HepG2 (cell line): Measurements from ENCODE around the gene ATP7B. TPM values are rescaled to one million over a fixed set of nuclear protein-coding genes. Genes with fewer than 3 reads are reported as not detected.

Experiments used
- ATAD3A ChIP-seq: sonication (generic); formaldehyde crosslinking; IDR thresholded peaks from 2 replicates; pipeline ENCODE4 v1.4.0; 2020; ENCODE audit warnings: missing genetic modification reagents
- BCL3 ChIP-seq: sonication (generic); formaldehyde crosslinking; IDR thresholded peaks from 2 replicates; pipeline ENCODE4 v1.5.1; 2020; ENCODE audit warnings: mild to moderate bottlenecking, missing genetic modification reagents, moderate library complexity
- BRCA1 ChIP-seq: sonication (generic); formaldehyde crosslinking; IDR thresholded peaks from 2 replicates; pipeline ENCODE4 v1.4.0; 2020; ENCODE audit warnings: missing genetic modification reagents
- CREB1 ChIP-seq, 2 experiments: fragments of 450-650 bp in 1 of 2; IDR thresholded peaks; 2 replicates each; pipeline ENCODE4 v1.6.1; 2016 to 2017; ENCODE audit warnings: control low read depth in 1 of 2, mild to moderate bottlenecking in 1 of 2, missing compliant biosample characterization in 1 of 2, missing genetic modification characterization in 1 of 2
- EED ChIP-seq: sonication (generic); formaldehyde crosslinking; IDR thresholded peaks from 2 replicates; pipeline ENCODE4 v1.5.0; 2020; ENCODE audit warnings: mild to moderate bottlenecking, missing genetic modification reagents
- FLYWCH1 ChIP-seq: sonication (generic); formaldehyde crosslinking; IDR thresholded peaks from 2 replicates; pipeline ENCODE4 v1.8.1; 2023; ENCODE audit warnings: mild to moderate bottlenecking, missing genetic modification reagents
- KDM4B ChIP-seq: sonication (generic); formaldehyde crosslinking; IDR thresholded peaks from 2 replicates; pipeline ENCODE4 v1.4.0; 2020; ENCODE audit warnings: missing genetic modification reagents
- KLF13 ChIP-seq: sonication (generic); formaldehyde crosslinking; IDR thresholded peaks from 2 replicates; pipeline ENCODE4 v1.4.0; 2020; ENCODE audit warnings: mild to moderate bottlenecking, missing genetic modification reagents
- KLF6 ChIP-seq: IDR thresholded peaks from 2 replicates; pipeline ENCODE4 v1.8.0; 2016; ENCODE audit warnings: missing biosample characterization, missing genetic modification reagents
- PAF1 ChIP-seq: IDR thresholded peaks from 2 replicates; pipeline ENCODE4 v1.6.1; 2016; ENCODE audit warnings: missing genetic modification reagents, missing compliant biosample characterization
- PAWR ChIP-seq: sonication (generic); formaldehyde crosslinking; IDR thresholded peaks from 2 replicates; pipeline ENCODE4 v1.4.0; 2020; ENCODE audit warnings: missing genetic modification reagents, mild to moderate bottlenecking, borderline replicate concordance
- TBX3 ChIP-seq: fragments of 450-650 bp; IDR thresholded peaks from 2 replicates; pipeline ENCODE4 v1.6.1; 2017; ENCODE audit warnings: antibody characterized with exemption, mild to moderate bottlenecking, inconsistent platforms, borderline replicate concordance
- TOE1 ChIP-seq: sonication (generic); formaldehyde crosslinking; IDR thresholded peaks from 2 replicates; pipeline ENCODE4 v1.4.0; 2020; ENCODE audit warnings: mild to moderate bottlenecking, missing genetic modification reagents
- ZMAT3 ChIP-seq: sonication (generic); formaldehyde crosslinking; conservative IDR thresholded peaks from 2 replicates; pipeline ENCODE4 v1.7.0; 2021; ENCODE audit warnings: missing genetic modification reagents
- ZNF280D ChIP-seq: sonication (generic); formaldehyde crosslinking; IDR thresholded peaks from 2 replicates; pipeline ENCODE4 v1.5.1; 2020; ENCODE audit warnings: mild to moderate bottlenecking, missing genetic modification reagents
- ZNF558 ChIP-seq: sonication (generic); formaldehyde crosslinking; IDR thresholded peaks from 2 replicates; pipeline ENCODE4 v1.9.0; 2022; ENCODE audit warnings: mild to moderate bottlenecking, missing genetic modification reagents, borderline replicate concordance
- ZNF629 ChIP-seq: sonication (generic); formaldehyde crosslinking; conservative IDR thresholded peaks from 2 replicates; pipeline ENCODE4 v1.5.0; 2020; ENCODE audit warnings: missing genetic modification reagents
- ZNF674 ChIP-seq: sonication (generic); formaldehyde crosslinking; IDR thresholded peaks from 2 replicates; pipeline ENCODE4 v1.5.0; 2020; ENCODE audit warnings: low read depth, mild to moderate bottlenecking, missing genetic modification reagents
- ZNF782 ChIP-seq: sonication (generic); formaldehyde crosslinking; IDR thresholded peaks from 2 replicates; pipeline ENCODE4 v1.4.0; 2020; ENCODE audit warnings: missing genetic modification reagents, mild to moderate bottlenecking, borderline replicate concordance
- ZSCAN22 ChIP-seq: sonication (generic); formaldehyde crosslinking; IDR thresholded peaks from 2 replicates; pipeline ENCODE4 v1.4.0; 2020; ENCODE audit warnings: mild to moderate bottlenecking, missing genetic modification reagents
- ZSCAN29 ChIP-seq: sonication (generic); formaldehyde crosslinking; conservative IDR thresholded peaks from 2 replicates; pipeline ENCODE4 v1.4.0; 2020; ENCODE audit warnings: mild to moderate bottlenecking, missing genetic modification reagents
- ZSCAN31 ChIP-seq: sonication (generic); formaldehyde crosslinking; IDR thresholded peaks from 2 replicates; pipeline ENCODE4 v1.5.0; 2020; ENCODE audit warnings: low read depth, mild to moderate bottlenecking, missing genetic modification reagents
- polyA plus RNA-seq, 8 experiments: library from polyadenylated mRNA; depleted of rRNA in 3 of 8; stranded (reverse) in 7 of 8; unstranded in 1 of 8; fragments of >200 nt; fragmentation: Illumina TruSeq in 4 of 8; extraction: Trizol in 4 of 8; gene quantifications; 2 replicates each; pipeline versions ENCODE4 v1.2.1 to v1.2.3, GENCODE V29; 2011 to 2016; ENCODE audit warnings: low read depth in 4 of 8, missing spikeins in 1 of 8, mixed read lengths in 1 of 8; ENCODE audit not compliant: insufficient read depth in 1 of 8
- total RNA-seq, 5 experiments: library from RNA; depleted of rRNA; stranded (reverse); fragments of >200 nt; fragmentation: Illumina TruSeq; extraction: Trizol; gene quantifications; 2 replicates each; pipeline ENCODE4 v1.2.3, GENCODE V29; 2016; ENCODE audit warnings: low read depth in 1 of 5
- TF ChIP-seq, protein P1 (sequence below): sonication (generic); formaldehyde crosslinking; IDR thresholded peaks from 2 replicates; pipeline ENCODE4 v1.8.1; 2023; ENCODE audit warnings: missing genetic modification reagents, mild to moderate bottlenecking, borderline replicate concordance
- TF ChIP-seq, protein P2 (sequence below): sonication (generic); formaldehyde crosslinking; IDR thresholded peaks from 2 replicates; pipeline ENCODE4 v1.4.0; 2020; ENCODE audit warnings: missing genetic modification reagents
- TF ChIP-seq, protein P3 (sequence below): IDR thresholded peaks from 2 replicates; pipeline ENCODE4 v1.6.1; 2016; ENCODE audit warnings: missing genetic modification reagents, missing compliant biosample characterization

ATP7B gene
- total and polyA plus RNA-seq, 2 of the 13 experiments (the other 11 are each of a cell fraction or from before 2014, with no cell fraction given): 31.8 to 57.4 TPM

DNA sequence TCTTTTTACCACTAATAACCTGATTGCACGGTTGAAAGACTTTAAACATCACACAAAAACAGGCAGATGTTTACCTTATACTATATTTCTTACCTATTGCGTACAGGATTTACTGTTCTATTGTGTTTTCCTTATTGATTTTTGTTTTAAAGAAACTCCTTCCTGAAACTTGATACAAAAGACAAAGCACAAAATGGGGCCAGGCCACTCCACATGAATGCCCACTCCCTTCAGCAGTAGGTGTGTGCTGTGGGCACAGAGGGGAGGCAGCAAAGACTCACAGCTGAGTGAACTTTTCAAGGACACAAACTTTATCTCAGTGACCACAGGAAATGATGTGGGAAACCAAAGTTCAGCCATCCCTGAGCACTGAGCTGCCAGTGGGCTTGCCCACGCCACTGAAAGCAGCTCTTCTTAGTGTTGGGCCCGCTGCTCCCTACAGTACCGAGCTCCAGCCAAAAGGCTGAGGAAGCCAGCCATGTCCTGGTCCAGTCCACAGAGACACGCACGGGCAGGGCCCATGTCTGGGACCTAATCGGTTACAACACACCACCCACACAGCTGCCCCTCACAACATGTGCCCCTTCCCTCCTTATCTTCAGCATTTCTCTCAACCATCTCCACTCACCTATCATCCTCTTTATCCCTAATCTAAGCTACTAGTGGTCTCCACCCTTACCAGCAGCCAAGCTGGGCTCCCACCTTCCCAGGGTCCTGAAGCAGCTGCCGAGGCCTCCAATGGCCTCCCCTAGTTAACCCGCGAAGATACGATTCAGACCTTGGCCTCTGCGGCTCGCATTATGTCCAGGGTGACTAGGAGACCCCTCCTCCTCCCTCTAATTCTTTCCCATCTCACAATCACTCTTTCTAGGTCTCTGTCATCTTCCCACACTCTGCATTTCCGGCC, 39.5 kb downstream of the ATP7B start (continued):
- TF ChIP-seq FLYWCH1 (CRISPR knock-in tag) (no peak), PAWR (CRISPR knock-in tag) (no peak), EED (CRISPR knock-in tag) (no peak), KDM4B (CRISPR knock-in tag) (no peak), ZNF674 (CRISPR knock-in tag) (no peak), PAF1 (CRISPR knock-in tag) (no peak), TBX3 (no peak), ZMAT3 (CRISPR knock-in tag) (no peak), BRCA1 (CRISPR knock-in tag) (no peak), KLF6 (CRISPR knock-in tag) (no peak; the same call in 1 of the 2 replicates), ZNF558 (CRISPR knock-in tag) (no peak), ZNF629 (CRISPR knock-in tag) (no peak), ZNF280D (CRISPR knock-in tag) (peak; percentile 41; the same call in 1 of the 2 replicates), ATAD3A (no peak), ZNF782 (CRISPR knock-in tag) (no peak), TOE1 (no peak), ZSCAN31 (CRISPR knock-in tag) (no peak), ZSCAN29 (CRISPR knock-in tag) (no peak), BCL3 (0 out of 2 replicates have a peak, but pooled peaks have one; percentile 22), CREB1 (IDR thresholded peaks at IDR 0.05) (no peak), CREB1 (CRISPR knock-in tag; IDR thresholded peaks at IDR 0.05) (peak; percentile 72), KLF13 (CRISPR knock-in tag) (no peak), ZSCAN22 (CRISPR knock-in tag) (no peak)
- TF ChIP-seq, protein P1, sequence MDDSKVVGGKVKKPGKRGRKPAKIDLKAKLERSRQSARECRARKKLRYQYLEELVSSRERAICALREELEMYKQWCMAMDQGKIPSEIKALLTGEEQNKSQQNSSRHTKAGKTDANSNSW (CRISPR knock-in tag): no peak
- TF ChIP-seq, protein P2, sequence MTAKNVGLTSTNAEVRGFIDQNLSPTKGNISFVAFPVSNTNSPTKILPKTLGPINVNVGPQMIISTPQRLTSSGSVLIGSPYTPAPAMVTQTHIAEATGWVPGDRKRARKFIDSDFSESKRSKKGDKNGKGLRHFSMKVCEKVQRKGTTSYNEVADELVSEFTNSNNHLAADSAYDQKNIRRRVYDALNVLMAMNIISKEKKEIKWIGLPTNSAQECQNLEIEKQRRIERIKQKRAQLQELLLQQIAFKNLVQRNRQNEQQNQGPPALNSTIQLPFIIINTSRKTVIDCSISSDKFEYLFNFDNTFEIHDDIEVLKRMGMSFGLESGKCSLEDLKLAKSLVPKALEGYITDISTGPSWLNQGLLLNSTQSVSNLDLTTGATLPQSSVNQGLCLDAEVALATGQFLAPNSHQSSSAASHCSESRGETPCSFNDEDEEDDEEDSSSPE (CRISPR knock-in tag): no peak
- TF ChIP-seq, protein P3, sequence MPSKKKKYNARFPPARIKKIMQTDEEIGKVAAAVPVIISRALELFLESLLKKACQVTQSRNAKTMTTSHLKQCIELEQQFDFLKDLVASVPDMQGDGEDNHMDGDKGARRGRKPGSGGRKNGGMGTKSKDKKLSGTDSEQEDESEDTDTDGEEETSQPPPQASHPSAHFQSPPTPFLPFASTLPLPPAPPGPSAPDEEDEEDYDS (CRISPR knock-in tag): no peak
